ENCODE data around the gene PTPRB. TPM values are rescaled to one million over a fixed set of nuclear protein-coding genes. Genes with fewer than 3 reads are reported as not detected.

The PTPRB gene
- total RNA-seq, 2 donors from 2014 or later, result 22.0 to 26.1 TPM

GRCh38 chr12:70485704-70486103 lies 151.5 kb downstream of the PTPRB start:
- no peaks in the 10 kb centered on the region for H3K36me3 ChIP-seq

GRCh38 chr12:70484464-70484863 lies 152.8 kb downstream of the PTPRB start:
- TF ChIP-seq CTCF (IDR thresholded peaks at IDR 0.05), result no peak
- no peaks in the 10 kb centered on the region for H3K4me1 ChIP-seq
- no peaks in the 10 kb centered on the region for H3K27me3 ChIP-seq
- H3K4me3 ChIP-seq, result no peak overlapping the region
- no peaks in the 10 kb centered on the region for H3K9me3 ChIP-seq
- no peak for DNase-seq (ENCODE audit: low spot score)
- H3K27ac ChIP-seq, result no peak overlapping the region
- H3K36me3 ChIP-seq, result no peaks in the 10 kb centered on the region

More at GRCh38 chr12:70485704-70486103, 151.5 kb downstream of the PTPRB start:
- no peak for DNase-seq (ENCODE audit: low spot score)
- no peak for TF ChIP-seq CTCF (IDR thresholded peaks at IDR 0.05)
- Histone ChIP-seq H3K9me3 (no peaks in the 10 kb centered on the region), H3K27me3 (no peaks in the 10 kb centered on the region), H3K4me3 (no peak overlapping the region), H3K27ac (no peak overlapping the region), H3K4me1 (no peaks in the 10 kb centered on the region)

- Histone ChIP-seq H3K9me3 (no peaks in the 10 kb centered on the region), H3K36me3 (no peaks in the 10 kb centered on the region), H3K27me3 (no peaks in the 10 kb centered on the region), H3K4me1 (no peaks in the 10 kb centered on the region), H3K4me3 (no peak overlapping the region), H3K27ac (no peak overlapping the region)
- no peak for DNase-seq (ENCODE audit: low spot score)
- no peak for TF ChIP-seq CTCF (IDR thresholded peaks at IDR 0.05)
Measured at GRCh38 chr12:70482764-70483163, 154.5 kb downstream of the PTPRB start.

GRCh38 chr12:70469221-70469820 lies 167.9 kb downstream of the PTPRB start:
- no peak overlapping the region for H3K27ac ChIP-seq
- H3K4me1 ChIP-seq, result no peaks in the 10 kb centered on the region
- H3K4me3 ChIP-seq, result no peak overlapping the region
- no peak for TF ChIP-seq CTCF (IDR thresholded peaks at IDR 0.05)
- H3K9me3 ChIP-seq, result peaks cover 0 to 2% of the 10 kb centered on the region in 2 donors
- no peak for DNase-seq (ENCODE audit: low spot score)
- H3K36me3 ChIP-seq, result no peaks in the 10 kb centered on the region
- H3K27me3 ChIP-seq, result no peaks in the 10 kb centered on the region

GRCh38 chr12:70468741-70469140 lies 168.5 kb downstream of the PTPRB start:
- Histone ChIP-seq H3K36me3 (no peaks in the 10 kb centered on the region), H3K27ac (no peak overlapping the region), H3K4me1 (no peaks in the 10 kb centered on the region), H3K27me3 (no peaks in the 10 kb centered on the region), H3K4me3 (no peak overlapping the region), H3K9me3 (peaks cover 0 to 8% of the 10 kb centered on the region in 2 donors)
- no peak for DNase-seq (ENCODE audit: low spot score)
- no peak for TF ChIP-seq CTCF (IDR thresholded peaks at IDR 0.05)
